WI38 (cell line): ENCODE measurements around the gene AGPAT1.

ENCODE experiments used
- H3K4me3 ChIP-seq: 2 replicates; pipeline ENCODE4 v1.5.1; 2011; ENCODE audit warnings: low read depth, mild to moderate bottlenecking, control low read depth, low read length
- CTCF ChIP-seq: IDR thresholded peaks from 2 replicates; pipeline ENCODE4 v1.5.1; 2012; ENCODE audit warnings: low read depth, mild to moderate bottlenecking, control low read depth, low read length

The AGPAT1 gene

GRCh38 chr6:32181915-32182529 is 6.1 kb upstream of the AGPAT1 start:
- no peak for TF ChIP-seq CTCF
- H3K4me3 ChIP-seq, result no peak overlapping the region

DNA sequence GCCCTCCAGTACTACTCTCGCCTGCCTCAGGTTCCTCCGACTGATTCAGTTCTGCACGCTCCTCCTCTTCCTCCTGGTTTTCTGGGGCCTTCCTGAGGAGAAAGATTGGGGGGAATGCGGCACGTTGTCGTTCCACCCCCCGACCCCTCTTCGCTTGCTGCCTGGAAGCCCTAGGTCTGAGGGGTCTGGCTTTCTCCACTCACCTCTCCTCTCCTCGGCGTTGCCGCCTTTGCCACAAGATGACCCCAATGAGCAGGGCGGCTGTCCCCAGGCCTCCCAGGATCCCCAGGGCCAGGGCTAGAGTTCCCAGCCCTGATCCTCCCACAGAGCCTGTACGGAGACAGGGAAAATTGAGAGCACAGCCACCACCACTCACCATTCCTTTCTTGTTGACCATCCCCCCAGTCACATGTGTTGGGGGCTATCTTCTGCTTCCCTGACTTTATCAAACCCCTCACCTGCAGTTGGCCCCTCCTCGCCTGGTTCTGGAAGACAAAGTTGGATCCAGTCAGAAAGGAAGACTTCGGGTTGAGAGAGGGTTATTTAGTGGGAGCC is 5.3 kb upstream of the AGPAT1 start:
- TF ChIP-seq CTCF, result no peak
- H3K4me3 ChIP-seq, result no peak overlapping the region

GRCh38 chr6:32179766-32180405 is 4.0 kb upstream of the AGPAT1 start:
- no peak for TF ChIP-seq CTCF
- no peak overlapping the region for H3K4me3 ChIP-seq

DNA sequence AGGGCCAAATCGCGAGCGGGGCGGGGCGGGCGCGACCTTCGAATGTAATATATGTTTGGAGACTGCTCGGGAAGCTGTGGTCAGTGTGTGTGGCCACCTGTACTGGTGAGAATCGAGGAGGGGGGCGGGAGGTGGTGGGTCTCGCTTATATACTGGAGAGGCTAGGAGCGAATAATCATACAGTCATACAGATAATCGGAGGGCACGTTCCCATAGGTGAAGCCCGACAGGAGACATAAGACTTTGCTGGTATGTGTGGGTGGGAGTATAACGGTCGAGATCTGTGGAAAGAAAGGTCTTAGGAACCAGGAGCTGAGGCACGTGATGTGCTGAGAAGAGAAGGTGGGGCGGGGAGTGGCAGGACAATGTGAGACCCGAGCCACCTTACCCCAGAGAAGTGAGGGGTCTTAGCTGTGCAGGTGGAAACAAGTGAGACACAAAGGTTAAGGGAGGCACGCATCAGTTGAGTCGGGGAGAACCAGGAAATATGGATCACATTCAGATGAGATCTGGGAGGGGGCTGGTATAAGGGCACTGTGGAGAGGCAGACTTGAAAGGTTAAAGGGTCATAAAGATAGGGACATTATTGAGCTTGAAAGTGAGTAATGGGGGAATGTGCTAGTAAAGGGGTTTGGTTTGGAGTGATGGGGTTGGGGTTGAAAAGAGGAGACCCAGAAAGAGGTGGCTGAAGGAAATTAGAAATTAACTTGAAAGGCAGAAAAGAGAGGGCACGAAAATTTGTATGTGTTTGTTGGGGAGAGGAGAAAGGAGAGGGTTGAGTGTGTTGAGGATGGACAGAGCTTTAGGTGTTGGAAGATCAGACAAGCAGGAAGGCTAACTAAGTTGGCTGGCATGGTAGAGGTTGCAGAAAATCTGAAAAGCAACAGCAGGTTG is 2.9 kb upstream of the AGPAT1 start:
- TF ChIP-seq CTCF, result no peak
- H3K4me3 ChIP-seq, result peak overlapping the region; percentile 98

DNA sequence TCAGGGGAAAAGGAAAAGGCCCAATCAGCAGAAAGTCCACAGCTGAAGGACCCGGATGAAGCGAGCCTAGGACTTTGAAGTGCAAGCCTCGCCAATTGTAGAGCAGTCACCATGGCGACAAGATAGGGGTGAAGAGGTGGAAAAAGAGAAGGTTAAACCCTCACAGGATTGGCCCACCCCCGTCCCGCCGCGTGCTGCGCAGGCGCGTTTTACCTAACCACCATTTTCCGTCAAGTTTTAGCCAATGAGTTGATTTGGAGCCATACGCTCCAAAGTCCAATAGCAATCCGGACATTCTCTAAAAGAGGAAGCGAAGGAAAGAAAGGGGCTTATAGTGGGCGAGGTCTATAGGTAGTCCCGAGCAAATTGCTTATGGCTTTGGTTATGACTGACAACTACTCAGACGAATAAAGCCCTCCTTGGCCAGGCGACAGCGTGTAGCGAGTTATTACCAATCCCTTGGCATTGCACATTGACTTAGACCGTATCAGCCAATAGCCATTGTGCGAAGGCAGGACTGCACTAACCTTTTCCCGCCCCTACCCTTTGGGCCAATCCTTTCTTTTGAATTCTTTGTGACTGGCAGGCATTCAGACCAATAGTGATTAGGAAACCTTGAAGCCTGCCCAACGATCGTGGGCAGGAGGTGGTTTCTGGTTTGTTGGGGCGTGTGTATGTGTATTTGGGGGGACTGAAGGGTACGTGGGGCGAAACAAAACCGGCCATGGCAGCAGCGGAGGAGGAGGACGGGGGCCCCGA is 2.1 kb upstream of the AGPAT1 start, which contains the start of gene RNF5:
RNF5 (plus strand) TSS at position 618 of the 759 bp plus-strand sequence; CDS start at position 725, 107 bp downstream.
- H3K4me3 ChIP-seq, result peak within 1 kb of the TSS; percentile 98
- TF ChIP-seq CTCF, result no peak

DNA sequence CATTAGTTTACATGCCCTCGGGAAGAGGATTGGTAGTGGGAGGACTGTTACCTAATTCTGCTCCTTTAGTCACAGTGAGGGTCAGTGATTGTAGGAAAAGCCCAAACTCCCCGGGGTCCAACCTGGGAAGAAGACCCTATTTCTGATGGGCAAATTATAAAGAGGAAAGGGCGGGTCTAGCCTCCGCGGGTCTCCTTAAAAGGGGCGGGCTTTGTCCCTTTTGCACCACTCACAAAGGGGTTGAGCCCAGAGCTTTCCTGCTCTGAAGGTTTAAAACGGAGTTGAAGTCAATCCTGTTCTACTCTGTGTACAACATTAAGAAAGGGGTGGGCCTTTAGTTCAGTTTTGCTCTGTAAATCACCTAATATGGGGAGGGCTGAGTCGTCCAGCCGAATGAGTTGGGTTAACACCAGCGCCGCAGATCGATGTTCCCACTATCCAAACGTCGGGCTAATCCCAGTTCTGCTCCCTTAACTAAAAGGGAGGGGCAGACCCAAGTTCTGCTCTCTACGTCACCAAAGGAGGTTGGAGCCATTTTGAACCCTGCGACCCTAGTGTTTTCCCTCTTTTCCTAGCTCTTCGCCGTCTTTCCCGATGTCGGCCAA is 1.4 kb upstream of the AGPAT1 start:
- TF ChIP-seq CTCF, result no peak
- H3K4me3 ChIP-seq, result peak overlapping the region; percentile 98
